Trophoblast cell (in vitro differentiated cells and primary cell): ENCODE data around the gene PTBP3.

ENCODE experiments used
- DNase-seq, 2 donors: peaks; one replicate each; pipeline ENCODE4 v3.0.0-alpha.2; 2016
- H2AFZ ChIP-seq: 2 replicates; pipeline ENCODE4 v1.6.1; 2013; ENCODE audit warnings: low read length, moderate library complexity, mild to moderate bottlenecking; ENCODE audit not compliant: insufficient read depth, poor library complexity
- H2AK5ac ChIP-seq: 2 replicates; pipeline ENCODE4 v1.6.1; 2013; ENCODE audit warnings: mild to moderate bottlenecking, low read length
- H2BK120ac ChIP-seq: 2 replicates; pipeline ENCODE4 v1.6.1; 2013; ENCODE audit warnings: low read length, mild to moderate bottlenecking, moderate library complexity; ENCODE audit not compliant: insufficient read depth, poor library complexity
- H2BK12ac ChIP-seq: 2 replicates; pipeline ENCODE4 v1.6.1; 2013; ENCODE audit warnings: mild to moderate bottlenecking, low read length, moderate library complexity
- H2BK5ac ChIP-seq: 2 replicates; pipeline ENCODE4 v1.6.1; 2013; ENCODE audit warnings: low read length, low read depth, moderate library complexity, mild to moderate bottlenecking; ENCODE audit not compliant: poor library complexity
- H3K14ac ChIP-seq: 2 replicates; pipeline ENCODE4 v1.6.1; 2013; ENCODE audit warnings: mild to moderate bottlenecking, low read length
- H3K18ac ChIP-seq: 2 replicates; pipeline ENCODE4 v1.6.1; 2013; ENCODE audit warnings: mild to moderate bottlenecking, low read length
- H3K23ac ChIP-seq: 2 replicates; pipeline ENCODE4 v1.6.1; 2013; ENCODE audit warnings: low read length
- H3K27ac ChIP-seq: 2 replicates; pipeline ENCODE4 v1.5.1; 2013; ENCODE audit warnings: low read depth, mild to moderate bottlenecking, inconsistent platforms, low read length, moderate library complexity
- H3K27me3 ChIP-seq: 2 replicates; pipeline ENCODE4 v1.6.1; 2013; ENCODE audit warnings: inconsistent platforms, mild to moderate bottlenecking, low read length, moderate library complexity; ENCODE audit not compliant: insufficient read depth
- H3K36me3 ChIP-seq, 2 experiments: 1 replicate in 1 of 2; 2 replicates in 1 of 2; pipeline ENCODE4 v1.6.1; 2013; ENCODE audit warnings: low read length in 2 of 2, mild to moderate bottlenecking in 2 of 2, moderate library complexity in 1 of 2; ENCODE audit not compliant: insufficient read depth in 2 of 2, control insufficient read depth in 1 of 2
- H3K4ac ChIP-seq: 2 replicates; pipeline ENCODE4 v1.6.1; 2013; ENCODE audit warnings: low read depth, mild to moderate bottlenecking, low read length, moderate library complexity
- H3K4me1 ChIP-seq, 2 experiments: 1 replicate in 1 of 2; 2 replicates in 1 of 2; pipeline ENCODE4 v1.6.1; 2013; ENCODE audit warnings: low read length in 2 of 2, mild to moderate bottlenecking in 2 of 2, moderate library complexity in 1 of 2; ENCODE audit not compliant: insufficient read depth in 2 of 2, control insufficient read depth in 1 of 2
- H3K4me2 ChIP-seq: 2 replicates; pipeline ENCODE4 v1.6.1; 2013; ENCODE audit warnings: inconsistent platforms, mild to moderate bottlenecking, low read length, moderate library complexity
- H3K4me3 ChIP-seq: 2 replicates; pipeline ENCODE4 v1.5.1; 2013; ENCODE audit warnings: mild to moderate bottlenecking, low read depth, low read length, inconsistent platforms
- H3K79me1 ChIP-seq: one replicate; pipeline ENCODE4 v1.6.1; 2013; ENCODE audit warnings: low read length
- H3K79me2 ChIP-seq: 2 replicates; pipeline ENCODE4 v1.6.1; 2013; ENCODE audit warnings: low read length, mild to moderate bottlenecking; ENCODE audit not compliant: control insufficient read depth, insufficient read depth, poor library complexity
- H3K9ac ChIP-seq: 2 replicates; pipeline ENCODE4 v1.6.1; 2013; ENCODE audit warnings: mild to moderate bottlenecking, low read length
- H3K9me3 ChIP-seq: 2 replicates; pipeline ENCODE4 v1.6.1; 2013; ENCODE audit warnings: low read depth, mild to moderate bottlenecking, control low read depth, inconsistent platforms, low read length; ENCODE audit not compliant: insufficient read depth
- H4K12ac ChIP-seq: 2 replicates; pipeline ENCODE4 v1.6.1; 2013; ENCODE audit warnings: low read depth, mild to moderate bottlenecking, low read length, moderate library complexity
- H4K8ac ChIP-seq: 2 replicates; pipeline ENCODE4 v1.6.1; 2013; ENCODE audit warnings: low read depth, mild to moderate bottlenecking, low read length, moderate library complexity
- H4K91ac ChIP-seq: one replicate; pipeline ENCODE4 v1.6.1; 2013; ENCODE audit warnings: low read depth, mild to moderate bottlenecking, low read length, moderate library complexity
- WGBS: extraction: QIAGEN DNeasy Blood & Tissue Kit; methylation state at CpG from one replicate; pipeline ENCODE4 v1.1.7; 2013; ENCODE audit warnings: missing lambda C conversion rate; ENCODE audit not compliant: insufficient read length, insufficient coverage; ENCODE audit errors: extremely low coverage; 5-methylcytosine and 5-hydroxymethylcytosine counted together

The PTBP3 gene

GRCh38 chr9:112308588-112308987 is 24.8 kb downstream of the PTBP3 start:
- Histone ChIP-seq H3K4ac (peak overlapping the region; percentile 83), H4K8ac (no peak overlapping the region), H2BK120ac (no peak overlapping the region), H2BK12ac (no peak overlapping the region), H2BK5ac (no peak overlapping the region), H4K12ac (no peak overlapping the region), H3K79me1 (no peaks in the 10 kb centered on the region), H3K36me3 (peaks cover 2 to 5% of the 10 kb centered on the region in 2 experiments), H4K91ac (no peak overlapping the region), H3K27ac (no peak overlapping the region), H3K79me2 (peaks cover 10% of the 10 kb centered on the region), H3K23ac (no peak overlapping the region), H3K27me3 (no peaks in the 10 kb centered on the region), H3K4me2 (no peak overlapping the region), H3K14ac (no peak overlapping the region), H2AFZ (no peak overlapping the region), H3K9me3 (no peaks in the 10 kb centered on the region), H2AK5ac (no peak overlapping the region), H3K4me1 (peaks cover 3 to 4% of the 10 kb centered on the region in 2 experiments), H3K4me3 (no peak overlapping the region), H3K9ac (no peak overlapping the region), H3K18ac (no peak overlapping the region)
- peak; percentile 43 to 71 for DNase-seq
- WGBS: no CpG with 5 or more reads among the region's 5 CpGs

GRCh38 chr9:112301420-112301819 is 32.0 kb downstream of the PTBP3 start:
- H3K4me2 ChIP-seq: no peak overlapping the region
- peak in 1 of 2 donors; percentile 38 for DNase-seq

GRCh38 chr9:112299514-112299913 is 33.9 kb downstream of the PTBP3 start:
- peaks cover 0 to 5% of the 10 kb centered on the region in 2 experiments for H3K36me3 ChIP-seq
- no peaks in the 10 kb centered on the region for H3K27me3 ChIP-seq
- no peak for DNase-seq
- H3K4me3 ChIP-seq: no peak overlapping the region
- H4K12ac ChIP-seq: no peak overlapping the region
- H2AFZ ChIP-seq: no peak overlapping the region
- H3K4ac ChIP-seq: peak overlapping the region; percentile 88
- no peak overlapping the region for H4K8ac ChIP-seq
- no peak overlapping the region for H3K27ac ChIP-seq
- no peak overlapping the region for H4K91ac ChIP-seq
- no peak overlapping the region for H2BK5ac ChIP-seq
- H2BK120ac ChIP-seq: no peak overlapping the region
- H3K14ac ChIP-seq: no peak overlapping the region
- no peaks in the 10 kb centered on the region for H3K4me1 ChIP-seq
- no peak overlapping the region for H2BK12ac ChIP-seq
- no peak overlapping the region for H3K18ac ChIP-seq
- H3K4me2 ChIP-seq: no peak overlapping the region
- H3K79me1 ChIP-seq: no peaks in the 10 kb centered on the region
- H2AK5ac ChIP-seq: no peak overlapping the region
- no peak overlapping the region for H3K23ac ChIP-seq
- H3K79me2 ChIP-seq: peaks cover 2% of the 10 kb centered on the region
- no peaks in the 10 kb centered on the region for H3K9me3 ChIP-seq
- H3K9ac ChIP-seq: no peak overlapping the region

More at GRCh38 chr9:112301420-112301819, 32.0 kb downstream of the PTBP3 start:
- no peak overlapping the region for H3K4me3 ChIP-seq
- no peak overlapping the region for H3K18ac ChIP-seq
- no peaks in the 10 kb centered on the region for H3K79me1 ChIP-seq
- no peak overlapping the region for H4K8ac ChIP-seq
- H3K4ac ChIP-seq: no peak overlapping the region
- no peak overlapping the region for H4K91ac ChIP-seq
- no peak overlapping the region for H3K9ac ChIP-seq
- no peak overlapping the region for H2AK5ac ChIP-seq
- H3K4me1 ChIP-seq: peaks cover 3 to 4% of the 10 kb centered on the region in 2 experiments
- H2AFZ ChIP-seq: no peak overlapping the region
- peaks cover 2% of the 10 kb centered on the region for H3K79me2 ChIP-seq
- no peak overlapping the region for H2BK12ac ChIP-seq
- H3K27ac ChIP-seq: no peak overlapping the region
- no peak overlapping the region for H3K14ac ChIP-seq
- H2BK120ac ChIP-seq: no peak overlapping the region
- H3K27me3 ChIP-seq: no peaks in the 10 kb centered on the region
- H2BK5ac ChIP-seq: no peak overlapping the region
- no peaks in the 10 kb centered on the region for H3K9me3 ChIP-seq
- H3K23ac ChIP-seq: no peak overlapping the region
- peaks cover 0 to 5% of the 10 kb centered on the region in 2 experiments for H3K36me3 ChIP-seq
- no peak overlapping the region for H4K12ac ChIP-seq

GRCh38 chr9:112296929-112297328 is 36.5 kb downstream of the PTBP3 start:
- no peak for DNase-seq
- 95% methylated on average over 4 of the region's 9 CpGs for WGBS
- H3K14ac ChIP-seq: no peak overlapping the region
- no peak overlapping the region for H2BK120ac ChIP-seq
- no peak overlapping the region for H2BK5ac ChIP-seq
- no peak overlapping the region for H3K18ac ChIP-seq
- H3K79me1 ChIP-seq: no peaks in the 10 kb centered on the region
- no peak overlapping the region for H4K8ac ChIP-seq
- H3K27ac ChIP-seq: no peak overlapping the region
- no peak overlapping the region for H3K23ac ChIP-seq
- no peaks in the 10 kb centered on the region for H3K9me3 ChIP-seq
- no peak overlapping the region for H2AK5ac ChIP-seq
- H4K91ac ChIP-seq: no peak overlapping the region
- no peak overlapping the region for H3K9ac ChIP-seq
- H3K79me2 ChIP-seq: no peaks in the 10 kb centered on the region
- H3K4me1 ChIP-seq: no peaks in the 10 kb centered on the region
- H3K4me3 ChIP-seq: no peak overlapping the region
- H3K4me2 ChIP-seq: no peak overlapping the region
- H2AFZ ChIP-seq: no peak overlapping the region
- peak overlapping the region; percentile 75 for H3K4ac ChIP-seq
- H3K27me3 ChIP-seq: no peaks in the 10 kb centered on the region
- H4K12ac ChIP-seq: no peak overlapping the region
- no peak overlapping the region for H2BK12ac ChIP-seq
- peaks cover 0 to 7% of the 10 kb centered on the region in 2 experiments for H3K36me3 ChIP-seq
